NT2/D1 (cell line): ENCODE data around the gene LTBP1.
"Not testable (repeated sequence)": the region's sequence is repeated elsewhere in the genome, so short reads cannot be mapped to it uniquely, and the experiment has no call there.

Experiments
- DNase-seq: peaks from one replicate; pipeline ENCODE4 v3.0.0-alpha.2; 2011; ENCODE audit warnings: low read depth, low spot score
- H3K27me3 ChIP-seq: 2 replicates; pipeline ENCODE4 v1.6.0; 2011; ENCODE audit warnings: mild to moderate bottlenecking; ENCODE audit not compliant: insufficient read length, insufficient read depth
- H3K36me3 ChIP-seq: 2 replicates; pipeline ENCODE4 v1.6.1; 2011; ENCODE audit warnings: mild to moderate bottlenecking, low read length, mixed read lengths; ENCODE audit not compliant: insufficient read depth, insufficient read length
- H3K4me1 ChIP-seq: 2 replicates; pipeline ENCODE4 v1.5.1; 2011; ENCODE audit not compliant: insufficient read depth, insufficient read length
- H3K4me3 ChIP-seq: 2 replicates; pipeline ENCODE4 v1.5.1; 2011; ENCODE audit warnings: low read depth; ENCODE audit not compliant: insufficient read length
- H3K9ac ChIP-seq: 2 replicates; pipeline ENCODE4 v1.6.0; 2011; ENCODE audit warnings: low read depth; ENCODE audit not compliant: insufficient read length
- H3K9me3 ChIP-seq: 2 replicates; pipeline ENCODE4 v1.5.1; 2011; ENCODE audit warnings: mild to moderate bottlenecking, low read length; ENCODE audit not compliant: insufficient read depth
- SUZ12 ChIP-seq: IDR thresholded peaks from 2 replicates; pipeline ENCODE4 v1.6.1; 2011; ENCODE audit not compliant: insufficient read length, insufficient read depth; ENCODE audit errors: extremely low read depth
- YY1 ChIP-seq: IDR thresholded peaks from 2 replicates; pipeline ENCODE4 v1.6.1; 2011; ENCODE audit not compliant: insufficient read length, insufficient read depth
- ZNF274 ChIP-seq: IDR thresholded peaks from 2 replicates; pipeline ENCODE4 v1.6.1; 2011; ENCODE audit warnings: mild to moderate bottlenecking, low read depth, low read length

LTBP1 gene

DNA sequence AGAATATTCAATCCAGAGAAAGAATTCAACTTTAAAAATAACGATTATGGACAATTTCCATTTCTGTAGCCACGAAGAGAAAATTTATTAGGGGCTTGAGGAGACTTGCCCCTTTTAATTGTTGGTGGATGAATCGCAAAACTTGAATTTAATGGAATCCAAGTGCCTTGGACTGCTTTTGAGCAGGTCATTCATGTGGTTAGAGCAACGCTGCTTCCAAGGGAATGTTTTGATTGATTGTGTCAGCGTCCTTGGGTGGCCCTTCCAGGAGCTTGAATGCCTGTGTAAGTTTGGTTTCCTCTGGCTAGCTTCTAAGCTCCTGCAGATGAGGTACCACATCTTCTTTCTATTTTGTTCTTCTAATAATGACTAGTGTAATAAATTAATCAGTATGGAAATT is 213.4 kb downstream of the LTBP1 start:
- H3K4me3 ChIP-seq, result no peak overlapping the region
- no peak for DNase-seq
- no peaks in the 10 kb centered on the region for H3K4me1 ChIP-seq
- no peaks in the 10 kb centered on the region for H3K27me3 ChIP-seq
- no peaks in the 10 kb centered on the region for H3K9me3 ChIP-seq
- TF ChIP-seq SUZ12 (no peak), ZNF274 (no peak), YY1 (no peak)
- no peak overlapping the region for H3K9ac ChIP-seq
- no peaks in the 10 kb centered on the region for H3K36me3 ChIP-seq

DNA sequence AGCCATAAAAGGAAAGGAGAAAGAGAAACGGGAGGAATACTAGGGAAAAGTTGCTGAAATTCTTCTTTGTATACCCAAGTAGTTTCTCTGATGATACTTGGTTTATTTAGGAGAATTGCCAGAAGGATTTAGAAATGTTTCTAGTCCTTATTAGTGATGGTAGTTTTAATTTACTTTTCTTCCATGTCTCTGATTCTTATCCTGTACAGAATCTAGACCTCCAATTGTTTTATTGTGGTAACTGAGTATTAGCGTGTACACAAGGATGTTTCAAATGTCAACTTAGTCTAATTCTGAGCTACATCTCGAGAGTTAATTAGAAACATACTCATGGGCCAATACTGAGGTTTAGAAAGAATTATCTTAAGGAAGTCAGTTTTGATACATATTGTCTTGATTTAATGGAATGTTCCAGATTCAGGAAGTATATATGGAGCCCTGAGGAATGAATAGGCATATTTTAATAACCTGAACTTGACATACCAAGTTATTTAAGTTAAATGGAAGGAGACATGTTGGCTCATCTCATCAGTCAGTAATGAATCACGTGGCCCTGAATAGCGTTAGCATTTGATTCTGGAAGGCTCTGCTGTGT is 219.6 kb downstream of the LTBP1 start:
- Histone ChIP-seq H3K9me3 (no peaks in the 10 kb centered on the region), H3K4me3 (no peak overlapping the region), H3K36me3 (no peaks in the 10 kb centered on the region), H3K27me3 (no peaks in the 10 kb centered on the region), H3K4me1 (no peaks in the 10 kb centered on the region), H3K9ac (no peak overlapping the region)
- TF ChIP-seq SUZ12 (no peak), ZNF274 (no peak), YY1 (no peak)
- DNase-seq, result no peak

DNA sequence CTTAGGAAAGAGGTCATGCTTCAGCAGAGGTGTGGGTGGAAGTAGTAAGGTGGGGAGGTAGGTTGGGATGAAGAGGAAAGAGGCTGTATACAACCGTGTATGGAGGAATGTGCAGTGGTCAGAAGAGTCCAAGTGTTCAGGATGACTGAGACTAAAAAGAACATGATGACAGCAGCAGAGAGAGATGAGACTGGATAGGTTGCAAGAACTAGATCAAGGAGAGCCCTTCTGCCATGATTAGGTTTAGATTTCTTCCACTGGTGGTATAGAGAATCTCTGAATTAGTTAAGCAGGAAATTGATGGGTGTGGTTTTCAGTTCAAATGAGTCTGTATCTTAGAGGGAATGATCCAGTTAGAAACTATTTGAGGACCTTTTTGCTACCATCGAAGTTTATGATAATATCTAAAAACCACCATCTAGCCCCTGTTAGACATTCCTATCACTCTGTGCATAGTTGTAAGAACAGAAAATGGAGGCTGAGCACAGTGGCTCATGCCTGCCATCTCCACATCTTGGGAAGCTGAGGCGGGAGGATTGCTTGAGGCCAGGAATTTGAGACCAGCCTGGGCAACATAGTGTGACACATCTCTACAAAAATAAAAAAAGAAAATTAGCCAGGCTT is 221.0 kb downstream of the LTBP1 start:
- TF ChIP-seq ZNF274 (no peak), YY1 (no peak), SUZ12 (no peak)
- Histone ChIP-seq H3K36me3 (no peaks in the 10 kb centered on the region), H3K9ac (no peak overlapping the region), H3K4me1 (no peaks in the 10 kb centered on the region), H3K4me3 (no peak overlapping the region), H3K9me3 (no peaks in the 10 kb centered on the region), H3K27me3 (no peaks in the 10 kb centered on the region)
- no peak for DNase-seq

DNA sequence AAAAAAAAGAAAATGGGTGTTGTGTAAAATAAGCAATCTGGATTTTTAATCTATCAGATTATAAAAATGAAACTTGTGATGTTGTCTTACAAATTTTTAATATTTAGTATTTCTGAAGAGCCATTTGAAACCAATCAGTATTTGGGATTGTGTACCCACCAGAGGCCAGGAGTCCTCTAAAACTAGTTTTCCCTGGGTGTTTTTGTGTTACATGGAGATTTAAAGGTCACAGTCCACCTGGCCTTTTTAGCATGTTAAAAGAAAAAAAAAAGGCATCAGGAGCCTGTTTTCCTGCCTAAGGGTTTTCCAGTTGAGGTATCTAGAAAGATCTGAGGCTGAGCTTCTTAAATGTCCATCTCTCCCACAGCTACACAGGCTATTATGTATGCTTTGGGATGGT is 221.7 kb downstream of the LTBP1 start:
- DNase-seq, result peak; percentile 11
- TF ChIP-seq YY1 (no peak), SUZ12 (no peak), ZNF274 (no peak)

DNA sequence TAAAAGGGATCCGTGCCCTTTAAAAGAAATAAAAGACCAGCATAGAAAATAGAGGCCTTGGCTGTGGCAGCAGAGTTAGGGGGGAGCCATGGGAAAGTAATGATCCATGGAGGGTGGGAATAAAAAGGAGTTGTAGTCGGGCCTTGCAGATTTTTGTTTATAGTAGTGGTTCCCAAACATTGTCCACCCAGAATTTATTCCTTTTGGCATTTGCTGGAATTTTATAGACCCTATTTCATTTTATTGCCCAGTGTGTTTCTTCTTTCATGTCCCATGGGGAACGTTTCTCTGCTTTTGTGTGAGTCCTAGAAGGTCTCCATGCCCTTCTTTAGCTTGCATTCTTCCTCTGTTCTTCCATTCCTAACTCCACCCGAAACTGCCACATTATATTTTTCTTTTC is 222.2 kb downstream of the LTBP1 start:
- Histone ChIP-seq H3K4me3 (no peak overlapping the region), H3K9ac (no peak overlapping the region), H3K36me3 (no peaks in the 10 kb centered on the region), H3K9me3 (no peaks in the 10 kb centered on the region), H3K4me1 (no peaks in the 10 kb centered on the region), H3K27me3 (no peaks in the 10 kb centered on the region)
- TF ChIP-seq ZNF274 (no peak), YY1 (no peak), SUZ12 (no peak)
- no peak for DNase-seq

More for the DNA sequence above, 221.7 kb downstream of the LTBP1 start:
- no peaks in the 10 kb centered on the region for H3K36me3 ChIP-seq
- H3K4me1 ChIP-seq, result no peaks in the 10 kb centered on the region
- H3K27me3 ChIP-seq, result no peaks in the 10 kb centered on the region
- H3K9me3 ChIP-seq, result no peaks in the 10 kb centered on the region
- no peak overlapping the region for H3K4me3 ChIP-seq
- no peak overlapping the region for H3K9ac ChIP-seq

DNA sequence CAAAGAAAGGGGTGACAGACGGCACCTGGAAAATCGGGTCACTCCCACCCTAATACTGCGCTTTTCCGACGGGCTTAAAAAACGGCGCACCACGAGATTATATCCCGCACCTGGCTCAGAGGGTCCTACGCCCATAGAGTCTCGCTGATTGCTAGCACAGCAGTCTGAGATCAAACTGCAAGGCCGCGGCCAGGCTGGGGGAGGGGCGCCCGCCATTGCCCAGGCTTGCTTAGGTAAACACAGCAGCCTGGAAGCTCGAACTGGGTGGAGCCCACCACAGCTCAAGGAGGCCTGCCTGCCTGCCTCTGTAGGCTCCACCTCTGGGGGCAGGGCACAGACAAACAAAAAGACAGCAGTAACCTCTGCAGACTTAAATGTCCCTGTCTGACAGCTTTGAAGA is 223.5 kb downstream of the LTBP1 start:
- not testable (repeated sequence) for H3K9ac ChIP-seq, H3K4me3 ChIP-seq

DNA sequence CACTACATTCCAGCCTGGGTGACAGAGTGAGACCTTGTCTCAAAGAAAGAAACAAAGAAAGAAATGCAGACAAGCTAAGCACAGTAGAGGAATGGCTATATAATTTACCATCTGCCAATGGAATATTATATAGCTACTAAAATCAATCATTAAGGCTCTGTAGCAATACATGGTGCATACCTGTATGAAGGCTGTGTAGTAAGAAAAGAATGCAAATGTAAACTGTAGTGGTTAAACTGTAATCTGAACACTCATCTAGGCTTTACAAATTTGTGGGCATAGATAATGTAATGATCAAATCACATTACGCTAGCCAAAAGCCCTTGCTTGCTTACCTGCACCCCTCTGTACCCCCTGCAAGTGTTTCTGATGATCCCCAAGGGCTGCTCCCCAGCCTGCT is 230.9 kb downstream of the LTBP1 start:
- no peaks in the 10 kb centered on the region for H3K4me1 ChIP-seq
- no peak for DNase-seq
- no peaks in the 10 kb centered on the region for H3K9me3 ChIP-seq
- H3K9ac ChIP-seq, result no peak overlapping the region
- no peaks in the 10 kb centered on the region for H3K36me3 ChIP-seq
- H3K27me3 ChIP-seq, result no peaks in the 10 kb centered on the region
- no peak overlapping the region for H3K4me3 ChIP-seq
- TF ChIP-seq SUZ12 (no peak), YY1 (no peak), ZNF274 (no peak)

More for the DNA sequence above, 223.5 kb downstream of the LTBP1 start:
- not testable (repeated sequence) for H3K36me3 ChIP-seq, DNase-seq, H3K27me3 ChIP-seq, H3K9me3 ChIP-seq, H3K4me1 ChIP-seq
